ENCODE data around the gene ROPN1L. TPM values are rescaled to one million over a fixed set of nuclear protein-coding genes. Genes with fewer than 3 reads are reported as not detected.
A peak's percentile ranks its signal among the peaks of the same experiment; 100 is the strongest.

Gene ROPN1L
- total and polyA plus RNA-seq, 12 donors, result 0.15 to 3.9 (median 0.42) TPM; not detected in 3

GRCh38 chr5:10438301-10438700, 3.4 kb upstream of the ROPN1L start:
- H3K27me3 ChIP-seq, result no peaks in the 10 kb centered on the region
- TF ChIP-seq POLR2A (IDR thresholded peaks at IDR 0.05) (no peak), CTCF (IDR thresholded peaks at IDR 0.05) (no peak)
- intact Hi-C loops (cut with DNase I), result no loop called here
- H3K36me3 ChIP-seq (replicated peaks in 1 of 2), result peaks cover 0 to 33% of the 10 kb centered on the region in 2 donors
- no peak for DNase-seq
- H3K4me1 ChIP-seq (replicated peaks in 1 of 2), result peaks cover 10 to 17% of the 10 kb centered on the region in 2 donors
- no peak overlapping the region for H3K27ac ChIP-seq
- 85 to 91% (median 90%) methylated on average over 4 of the region's 4 CpGs for WGBS, 4 donors
- no peaks in the 10 kb centered on the region for H3K9me3 ChIP-seq (replicated peaks in 1 of 3)
- no peak overlapping the region for H3K4me3 ChIP-seq

GRCh38 chr5:10439692-10440091, 2.0 kb upstream of the ROPN1L start:
- 84 to 92% (median 89%) methylated on average over 4 of the region's 4 CpGs for WGBS, 4 donors
- H3K4me3 ChIP-seq, result no peak overlapping the region
- H3K27me3 ChIP-seq, result no peaks in the 10 kb centered on the region
- intact Hi-C loops (cut with DNase I), result no loop called here
- H3K4me1 ChIP-seq (replicated peaks in 1 of 2), result peaks cover 10 to 17% of the 10 kb centered on the region in 2 donors
- H3K36me3 ChIP-seq (replicated peaks in 1 of 2), result peaks cover 0 to 19% of the 10 kb centered on the region in 2 donors
- TF ChIP-seq POLR2A (IDR thresholded peaks at IDR 0.05) (no peak), CTCF (IDR thresholded peaks at IDR 0.05) (no peak)
- no peak overlapping the region for H3K27ac ChIP-seq
- H3K9me3 ChIP-seq (replicated peaks in 1 of 3), result no peaks in the 10 kb centered on the region
- no peak for DNase-seq

- Histone ChIP-seq H3K27me3 (no peaks in the 10 kb centered on the region), H3K9me3 (replicated peaks in 1 of 3) (no peaks in the 10 kb centered on the region), H3K27ac (no peak overlapping the region), H3K4me1 (replicated peaks in 1 of 2) (peaks cover 10 to 20% of the 10 kb centered on the region in 2 donors), H3K4me3 (peak overlapping the region in 1 of 4 donors; percentile 61), H3K36me3 (replicated peaks in 1 of 2) (peaks cover 0 to 13% of the 10 kb centered on the region in 2 donors)
- 67 to 71% (median 68%) methylated on average over 13 to 16 of the region's 16 CpGs for WGBS, 4 donors
- TF ChIP-seq POLR2A (IDR thresholded peaks at IDR 0.05) (no peak), CTCF (IDR thresholded peaks at IDR 0.05) (no peak)
- intact Hi-C loops (cut with DNase I), result no loop called here
- no peak for DNase-seq
Measured at GRCh38 chr5:10440367-10440990, 1.2 kb upstream of the ROPN1L start.

GRCh38 chr5:10441992-10442435, 335 bp downstream of the ROPN1L start:
- H3K4me3 ChIP-seq, result peak overlapping the region in 2 of 4 donors; percentile 61 to 70
- intact Hi-C loops (cut with DNase I), result no loop called here
- no peaks in the 10 kb centered on the region for H3K9me3 ChIP-seq (replicated peaks in 1 of 3)
- peak overlapping the region in 1 of 5 donors; percentile 79 for H3K27ac ChIP-seq
- 0 to 1% (median 0%) methylated on average over 2 to 44 of the region's 44 CpGs for WGBS, 4 donors
- H3K27me3 ChIP-seq, result no peaks in the 10 kb centered on the region
- no peak for TF ChIP-seq POLR2A (IDR thresholded peaks at IDR 0.05)
- no peak for TF ChIP-seq CTCF (IDR thresholded peaks at IDR 0.05)
- peaks cover 10 to 20% of the 10 kb centered on the region in 2 donors for H3K4me1 ChIP-seq (replicated peaks in 1 of 2)
- H3K36me3 ChIP-seq (replicated peaks in 1 of 2), result peaks cover 0 to 13% of the 10 kb centered on the region in 2 donors
- DNase-seq, result peak in 1 of 7 donors; percentile 62
